ENCODE results near the gene EML4. TPM values are rescaled to one million over a fixed set of nuclear protein-coding genes. Genes with fewer than 3 reads are reported as not detected.

Gene EML4
- total and polyA plus RNA-seq, 2 of the 13 experiments (the other 11 are each of a cell fraction or from before 2014, with no cell fraction given) = 243 to 476 TPM

DNA sequence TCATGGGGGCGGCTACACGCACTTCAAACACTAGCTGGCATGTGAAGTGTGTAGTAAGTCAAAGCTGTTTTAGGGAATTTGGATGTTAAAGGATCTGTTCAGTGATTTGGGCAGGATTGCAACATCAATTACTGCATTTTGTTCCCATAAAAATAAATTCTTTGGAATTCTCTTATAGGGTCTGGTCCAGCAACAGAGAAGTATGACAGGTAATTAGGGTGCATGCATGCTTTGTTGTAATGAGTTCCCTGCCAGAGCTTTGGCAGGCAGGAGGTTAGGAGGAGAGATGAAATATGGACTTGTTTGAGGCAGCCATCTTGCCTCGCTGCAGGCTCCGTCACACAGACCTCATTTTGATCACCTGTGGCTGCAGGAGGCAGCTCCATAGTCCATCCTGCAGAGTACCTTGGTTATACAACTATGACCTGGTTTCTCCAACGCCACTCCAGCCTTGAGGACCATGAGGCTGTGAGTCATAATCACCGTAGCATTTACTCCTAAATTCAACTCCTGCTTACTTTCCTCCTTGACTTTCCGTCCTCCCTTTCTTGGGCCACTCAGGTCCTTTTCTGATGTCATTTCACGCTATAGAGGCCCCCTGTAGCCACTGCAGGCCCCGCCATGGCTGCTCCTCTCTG, 26.5 kb upstream of the EML4 start (continued):
- TF ChIP-seq, protein P1, sequence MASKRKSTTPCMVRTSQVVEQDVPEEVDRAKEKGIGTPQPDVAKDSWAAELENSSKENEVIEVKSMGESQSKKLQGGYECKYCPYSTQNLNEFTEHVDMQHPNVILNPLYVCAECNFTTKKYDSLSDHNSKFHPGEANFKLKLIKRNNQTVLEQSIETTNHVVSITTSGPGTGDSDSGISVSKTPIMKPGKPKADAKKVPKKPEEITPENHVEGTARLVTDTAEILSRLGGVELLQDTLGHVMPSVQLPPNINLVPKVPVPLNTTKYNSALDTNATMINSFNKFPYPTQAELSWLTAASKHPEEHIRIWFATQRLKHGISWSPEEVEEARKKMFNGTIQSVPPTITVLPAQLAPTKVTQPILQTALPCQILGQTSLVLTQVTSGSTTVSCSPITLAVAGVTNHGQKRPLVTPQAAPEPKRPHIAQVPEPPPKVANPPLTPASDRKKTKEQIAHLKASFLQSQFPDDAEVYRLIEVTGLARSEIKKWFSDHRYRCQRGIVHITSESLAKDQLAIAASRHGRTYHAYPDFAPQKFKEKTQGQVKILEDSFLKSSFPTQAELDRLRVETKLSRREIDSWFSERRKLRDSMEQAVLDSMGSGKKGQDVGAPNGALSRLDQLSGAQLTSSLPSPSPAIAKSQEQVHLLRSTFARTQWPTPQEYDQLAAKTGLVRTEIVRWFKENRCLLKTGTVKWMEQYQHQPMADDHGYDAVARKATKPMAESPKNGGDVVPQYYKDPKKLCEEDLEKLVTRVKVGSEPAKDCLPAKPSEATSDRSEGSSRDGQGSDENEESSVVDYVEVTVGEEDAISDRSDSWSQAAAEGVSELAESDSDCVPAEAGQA (IDR thresholded peaks at IDR 0.05; ENCODE audit: low read depth) = 0 out of 2 replicates have a peak, but pooled peaks have one; percentile 28
- TF ChIP-seq, protein P1 (CRISPR knock-in tag; IDR thresholded peaks at IDR 0.05; ENCODE audit: borderline replicate concordance) = no peak
- TF ChIP-seq ZNF768 (CRISPR knock-in tag; IDR thresholded peaks at IDR 0.05) = no peak
- TF ChIP-seq, protein P2, sequence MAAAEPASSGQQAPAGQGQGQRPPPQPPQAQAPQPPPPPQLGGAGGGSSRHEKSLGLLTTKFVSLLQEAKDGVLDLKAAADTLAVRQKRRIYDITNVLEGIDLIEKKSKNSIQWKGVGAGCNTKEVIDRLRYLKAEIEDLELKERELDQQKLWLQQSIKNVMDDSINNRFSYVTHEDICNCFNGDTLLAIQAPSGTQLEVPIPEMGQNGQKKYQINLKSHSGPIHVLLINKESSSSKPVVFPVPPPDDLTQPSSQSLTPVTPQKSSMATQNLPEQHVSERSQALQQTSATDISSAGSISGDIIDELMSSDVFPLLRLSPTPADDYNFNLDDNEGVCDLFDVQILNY (CRISPR knock-in tag; conservative IDR thresholded peaks at IDR 0.05) = no peak
- no peak for TF ChIP-seq ZNF253 (CRISPR knock-in tag; IDR thresholded peaks at IDR 0.05; ENCODE audit: borderline replicate concordance)
- TF ChIP-seq, protein P3, sequence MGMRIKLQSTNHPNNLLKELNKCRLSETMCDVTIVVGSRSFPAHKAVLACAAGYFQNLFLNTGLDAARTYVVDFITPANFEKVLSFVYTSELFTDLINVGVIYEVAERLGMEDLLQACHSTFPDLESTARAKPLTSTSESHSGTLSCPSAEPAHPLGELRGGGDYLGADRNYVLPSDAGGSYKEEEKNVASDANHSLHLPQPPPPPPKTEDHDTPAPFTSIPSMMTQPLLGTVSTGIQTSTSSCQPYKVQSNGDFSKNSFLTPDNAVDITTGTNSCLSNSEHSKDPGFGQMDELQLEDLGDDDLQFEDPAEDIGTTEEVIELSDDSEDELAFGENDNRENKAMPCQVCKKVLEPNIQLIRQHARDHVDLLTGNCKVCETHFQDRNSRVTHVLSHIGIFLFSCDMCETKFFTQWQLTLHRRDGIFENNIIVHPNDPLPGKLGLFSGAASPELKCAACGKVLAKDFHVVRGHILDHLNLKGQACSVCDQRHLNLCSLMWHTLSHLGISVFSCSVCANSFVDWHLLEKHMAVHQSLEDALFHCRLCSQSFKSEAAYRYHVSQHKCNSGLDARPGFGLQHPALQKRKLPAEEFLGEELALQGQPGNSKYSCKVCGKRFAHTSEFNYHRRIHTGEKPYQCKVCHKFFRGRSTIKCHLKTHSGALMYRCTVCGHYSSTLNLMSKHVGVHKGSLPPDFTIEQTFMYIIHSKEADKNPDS (CRISPR knock-in tag; IDR thresholded peaks at IDR 0.05) = no peak
- no peak for TF ChIP-seq ZNF264 (CRISPR knock-in tag; IDR thresholded peaks at IDR 0.05)
- no peak for TF ChIP-seq NFE2L2 (IDR thresholded peaks at IDR 0.05; ENCODE audit: low read length)
- no peak for TF ChIP-seq PHF20 (CRISPR knock-in tag; IDR thresholded peaks at IDR 0.05)
- no peak for TF ChIP-seq FOXA3 (CRISPR knock-in tag; IDR thresholded peaks at IDR 0.05)
- TF ChIP-seq BRD4 (CRISPR knock-in tag; IDR thresholded peaks at IDR 0.05) = peak; percentile 49; the same call in 1 of the 2 replicates
- TF ChIP-seq, protein P4, sequence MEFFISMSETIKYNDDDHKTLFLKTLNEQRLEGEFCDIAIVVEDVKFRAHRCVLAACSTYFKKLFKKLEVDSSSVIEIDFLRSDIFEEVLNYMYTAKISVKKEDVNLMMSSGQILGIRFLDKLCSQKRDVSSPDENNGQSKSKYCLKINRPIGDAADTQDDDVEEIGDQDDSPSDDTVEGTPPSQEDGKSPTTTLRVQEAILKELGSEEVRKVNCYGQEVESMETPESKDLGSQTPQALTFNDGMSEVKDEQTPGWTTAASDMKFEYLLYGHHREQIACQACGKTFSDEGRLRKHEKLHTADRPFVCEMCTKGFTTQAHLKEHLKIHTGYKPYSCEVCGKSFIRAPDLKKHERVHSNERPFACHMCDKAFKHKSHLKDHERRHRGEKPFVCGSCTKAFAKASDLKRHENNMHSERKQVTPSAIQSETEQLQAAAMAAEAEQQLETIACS (CRISPR knock-in tag; IDR thresholded peaks at IDR 0.05) = no peak

All from HepG2 (cell line).